SK-MEL-5 (cell line): Measurements from ENCODE around the gene ATXN2L. TPM values are rescaled to one million over a fixed set of nuclear protein-coding genes. Genes with fewer than 3 reads are reported as not detected.
"Not testable (repeated sequence)": the region's sequence is repeated elsewhere in the genome, so short reads cannot be mapped to it uniquely, and the experiment has no call there.

Experiments
- DNase-seq: peaks from one replicate; pipeline ENCODE4 v3.0.0-alpha.2; 2016; ENCODE audit warnings: low read depth, low spot score
- in situ Hi-C: cut with HindIII; loops from 2 replicates; pipeline ENCODE4 v1.10.0; 2016; ENCODE audit warnings: low sequenced_read_pairs, high pct_unique_total_duplicates, low pct_unique_long_range_greater_than_20kb
- total RNA-seq: library from RNA; depleted of rRNA; stranded (reverse); fragments of >200 nt; shearing (Covaris generic); gene quantifications from 2 replicates; pipeline ENCODE4 v1.2.3, GENCODE V29; 2014

ATXN2L gene
- total RNA-seq, 1 experiment from 2014 or later: 30.9 TPM

- in situ Hi-C loops: no loop called here
- DNase-seq: no peak
These were observed 41.4 kb downstream of the ATXN2L start for GRCh38 chr16:28863929-28864793.

GRCh38 chr16:28865001-28865688 lies 42.3 kb downstream of the ATXN2L start:
- DNase-seq: no peak
- in situ Hi-C loops: no loop called here

GRCh38 chr16:28865722-28866453 lies 43.1 kb downstream of the ATXN2L start:
- in situ Hi-C loops: no loop called here
- DNase-seq: no peak

GRCh38 chr16:28866454-28866804 lies 43.6 kb downstream of the ATXN2L start:
- no peak for DNase-seq
- in situ Hi-C loops: no loop called here

GRCh38 chr16:28867241-28867640 lies 44.4 kb downstream of the ATXN2L start:
- no peak for DNase-seq
- in situ Hi-C loops: no loop called here

DNA sequence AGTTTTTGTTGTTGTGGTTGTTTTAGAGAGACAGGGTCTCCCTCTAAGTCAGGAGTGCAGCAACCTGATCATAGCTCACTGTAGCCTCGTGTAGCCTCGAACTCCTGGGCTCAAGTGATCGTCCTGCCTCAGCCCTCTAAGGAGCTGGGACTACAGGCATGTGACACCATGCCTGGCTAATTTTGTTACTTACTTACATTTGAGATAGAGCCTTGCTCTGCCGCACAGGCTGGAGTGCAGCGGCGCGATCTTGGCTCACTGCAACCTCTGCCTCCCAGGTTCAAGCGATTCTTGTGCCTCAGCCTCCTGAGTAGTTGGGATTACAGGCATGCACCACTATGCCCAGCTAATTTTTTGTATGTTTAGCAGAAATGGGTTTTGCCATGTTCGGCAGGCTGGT lies 44.8 kb downstream of the ATXN2L start:
- not testable (repeated sequence) for DNase-seq

GRCh38 chr16:28869201-28869600 lies 46.4 kb downstream of the ATXN2L start:
- in situ Hi-C loops: no loop called here
- no peak for DNase-seq

More for the DNA sequence above, 44.8 kb downstream of the ATXN2L start:
- in situ Hi-C loops: not testable (repeated sequence)

- in situ Hi-C loops: no loop called here
- no peak for DNase-seq
These were observed 50.2 kb downstream of the ATXN2L start for GRCh38 chr16:28872952-28873351.

DNA sequence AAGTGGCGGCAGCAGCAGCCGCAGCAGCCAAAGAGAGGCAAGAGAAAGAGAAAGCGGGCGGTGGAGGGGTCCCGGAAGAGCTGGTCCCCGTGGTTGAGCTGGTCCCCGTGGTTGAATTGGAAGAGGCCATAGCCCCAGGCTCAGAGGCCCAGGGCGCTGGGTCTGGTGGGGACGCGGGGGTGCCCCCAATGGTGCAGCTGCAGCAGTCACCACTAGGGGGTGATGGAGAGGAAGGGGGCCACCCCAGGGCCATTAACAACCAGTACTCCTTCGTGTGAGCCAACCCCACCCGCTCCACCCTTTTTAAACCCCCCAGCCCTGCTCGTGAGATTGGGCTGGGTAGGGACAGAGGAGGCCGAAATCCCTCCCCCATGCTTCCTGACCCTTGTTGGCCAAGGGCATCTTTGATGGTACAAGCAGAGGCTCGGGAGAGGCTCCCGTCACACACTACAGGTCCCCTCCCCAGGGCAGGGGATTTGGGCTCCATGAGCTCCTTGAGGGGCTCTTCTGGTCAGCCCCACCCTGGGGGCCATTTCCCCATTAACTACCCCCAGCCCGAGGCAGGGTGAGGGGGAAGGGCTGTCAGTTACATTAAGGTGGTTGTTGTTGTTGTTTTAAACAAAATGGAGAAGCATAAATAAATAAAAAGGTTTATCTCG lies 50.9 kb downstream of the ATXN2L start:
- in situ Hi-C loops: no loop called here

DNA sequence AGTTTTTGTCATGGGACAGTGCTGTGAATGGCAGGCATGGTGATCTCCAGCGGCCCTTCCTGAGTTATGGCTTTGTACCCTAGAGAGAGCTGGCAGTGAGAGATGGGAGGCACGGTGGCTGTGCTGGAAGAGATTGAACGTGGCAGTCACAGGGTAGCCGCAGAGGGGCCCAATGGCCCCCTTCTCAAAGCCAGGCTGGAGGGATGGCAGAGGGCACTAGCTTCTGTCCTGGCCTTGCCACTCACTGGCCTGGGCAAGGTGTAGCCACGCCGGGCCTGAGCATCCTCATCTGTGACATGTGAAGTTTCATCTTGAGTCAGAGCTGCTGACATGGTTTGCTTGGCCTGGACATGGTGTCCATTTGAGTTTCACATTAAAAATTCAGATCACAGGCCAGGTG lies 51.6 kb downstream of the ATXN2L start:
- in situ Hi-C loops: no loop called here
- DNase-seq: no peak

More for the DNA sequence above, 50.9 kb downstream of the ATXN2L start:
- peak; percentile 45 for DNase-seq

- DNase-seq: no peak
- in situ Hi-C loops: no loop called here
These were observed 52.6 kb downstream of the ATXN2L start for GRCh38 chr16:28875134-28876018.

- in situ Hi-C loops: no loop called here
- no peak for DNase-seq
These were observed 53.3 kb downstream of the ATXN2L start for GRCh38 chr16:28876019-28876659.

GRCh38 chr16:28876973-28877654 lies 54.3 kb downstream of the ATXN2L start:
- DNase-seq: no peak
- in situ Hi-C loops: no loop called here

- in situ Hi-C loops: no loop called here
- DNase-seq: no peak
These were observed 54.8 kb downstream of the ATXN2L start for GRCh38 chr16:28877655-28878000.

- in situ Hi-C loops: no loop called here
- no peak for DNase-seq
These were observed 55.5 kb downstream of the ATXN2L start, which contains the start of gene ATP2A1 for GRCh38 chr16:28878083-28878926. Gene ATP2A1, plus strand, starts transcription at chr16:28878488. Its CDS starts 184 bp downstream, at chr16:28878672.
